ENCODE results near the gene TXNDC11. TPM values are rescaled to one million over a fixed set of nuclear protein-coding genes. Genes with fewer than 3 reads are reported as not detected.

TXNDC11 gene
- total and polyA plus RNA-seq, 2 experiments from 2014 or later, result 6.8 to 12.0 TPM

- no peak for TF ChIP-seq CTCF (conservative IDR thresholded peaks at IDR 0.05; ENCODE audit: low read depth in 2 of 2)
- TF ChIP-seq ZNF462 (CRISPR knock-in tag; IDR thresholded peaks at IDR 0.05), result no peak
- TF ChIP-seq NANOG (IDR thresholded peaks at IDR 0.05; ENCODE audit: borderline replicate concordance), result no peak
Measured at GRCh38 chr16:11762431-11762830, 19.8 kb upstream of the TXNDC11 start (continued).

GRCh38 chr16:11759997-11760396 is 17.3 kb upstream of the TXNDC11 start:
- Mint-ChIP-seq H3K4me1 (no peaks in the 10 kb centered on the region), H3K27ac (no peak overlapping the region), H3K9me3 (no peaks in the 10 kb centered on the region), H3K36me3 (ENCODE audit: low read depth) (peaks cover 71% of the 10 kb centered on the region), H3K4me3 (no peak overlapping the region), H3K27me3 (ENCODE audit: insufficient read depth, low read depth, poor library complexity) (no peaks in the 10 kb centered on the region)
- H3K36me3 ChIP-seq (ENCODE audit: insufficient read depth), result peaks cover 65% of the 10 kb centered on the region; the same call in 1 of the 2 replicates
- no peaks in the 10 kb centered on the region for H3K79me2 ChIP-seq (replicated peaks; ENCODE audit: insufficient read depth)
- H3K4me1 ChIP-seq (ENCODE audit: insufficient read depth), result no peaks in the 10 kb centered on the region
- no peaks in the 10 kb centered on the region for H3K27me3 ChIP-seq (ENCODE audit: insufficient read depth)
- H3K4me3 ChIP-seq, result no peak overlapping the region
- no peak overlapping the region for H3K4me2 ChIP-seq
- peaks cover 5% of the 10 kb centered on the region; the same call in 1 of the 2 replicates for H3F3A ChIP-seq (replicated peaks; ENCODE audit: low read depth)
- TF ChIP-seq JUNB (IDR thresholded peaks at IDR 0.05; ENCODE audit: unreplicated experiment) (no peak), ETS1 (IDR thresholded peaks at IDR 0.05) (no peak)
- no peak overlapping the region for H2AFZ ChIP-seq
- H3K27ac ChIP-seq (ENCODE audit: low read depth), result no peak overlapping the region
- DNase-seq (ENCODE audit: low spot score) (no peak), ATAC-seq (no peak)
- H4K20me1 ChIP-seq (replicated peaks; ENCODE audit: insufficient read depth), result peaks cover 7% of the 10 kb centered on the region; the same call in 1 of the 2 replicates
- no peaks in the 10 kb centered on the region for H3K9me2 ChIP-seq (ENCODE audit: insufficient read depth)
